SU-DHL-6 (cell line): Measurements from ENCODE around the gene HLA-A.

Experiments
- H2AFZ ChIP-seq: fragments of 200-600 bp; sonication (generic); 2 replicates; pipeline ENCODE4 v1.6.1; 2014; ENCODE audit warnings: low read depth, mild to moderate bottlenecking, moderate library complexity, mixed read lengths, antibody characterized with exemption, low read length; ENCODE audit not compliant: severe bottlenecking
- H3F3A ChIP-seq: fragments of 200-600 bp; shearing (Covaris generic); 2 replicates; pipeline ENCODE4 v1.6.0; 2016; ENCODE audit warnings: antibody characterized with exemption, mild to moderate bottlenecking; ENCODE audit not compliant: insufficient read depth
- H3K27ac ChIP-seq: fragments of 200-600 bp; sonication (generic); 2 replicates; pipeline ENCODE4 v1.5.1; 2016; ENCODE audit warnings: low read depth, mild to moderate bottlenecking, low read length, moderate library complexity, mixed read lengths
- H3K27me3 ChIP-seq: fragments of 200-600 bp; sonication (generic), shearing (Covaris generic); 2 replicates; pipeline ENCODE4 v1.6.0; 2014; ENCODE audit warnings: mild to moderate bottlenecking, low read length
- H3K36me3 ChIP-seq: fragments of 200-600 bp; sonication (generic); 2 replicates; pipeline ENCODE4 v1.6.1; 2014; ENCODE audit warnings: mild to moderate bottlenecking, low read length, mixed read lengths
- H3K4me2 ChIP-seq: fragments of 300-600, 200-600 bp; shearing (Covaris generic), sonication (generic); 2 replicates; pipeline ENCODE4 v1.6.0; 2014; ENCODE audit warnings: low read length, low read depth, mild to moderate bottlenecking; ENCODE audit not compliant: poor library complexity, severe bottlenecking
- H3K4me3 ChIP-seq: fragments of 200-600 bp; sonication (generic); 2 replicates; pipeline ENCODE4 v1.5.1; 2014; ENCODE audit warnings: antibody characterized with exemption, low read length, mild to moderate bottlenecking, mixed read lengths; ENCODE audit not compliant: insufficient read depth, poor library complexity, severe bottlenecking
- H3K79me2 ChIP-seq: fragments of 200-600 bp; sonication (generic); 2 replicates; pipeline ENCODE4 v1.6.1; 2014; ENCODE audit warnings: mild to moderate bottlenecking, low read length, moderate library complexity; ENCODE audit not compliant: insufficient read depth
- H3K9ac ChIP-seq: fragments of 200-600 bp; sonication (generic); 2 replicates; pipeline ENCODE4 v1.7.0; 2014; ENCODE audit warnings: mild to moderate bottlenecking, low read length
- H3K9me2 ChIP-seq: fragments of 200-600 bp; sonication (generic); replicated peaks from 2 replicates; pipeline ENCODE4 v1.6.1; 2014; ENCODE audit warnings: low read length; ENCODE audit not compliant: insufficient read depth
- H3K9me3 ChIP-seq: fragments of 200-600 bp; sonication (generic); 2 replicates; pipeline ENCODE4 v1.6.1; 2014; ENCODE audit warnings: low read length, mixed read lengths; ENCODE audit not compliant: insufficient read depth
- H4K20me1 ChIP-seq: fragments of 200-600 bp; sonication (generic); 2 replicates; pipeline ENCODE4 v1.6.1; 2014; ENCODE audit warnings: low read depth, mild to moderate bottlenecking, antibody characterized with exemption, low read length, moderate library complexity, mixed read lengths
- EZH2phosphoT487 ChIP-seq: fragments of 200-600 bp; sonication (generic), shearing (Covaris generic); conservative IDR thresholded peaks from 2 replicates; pipeline ENCODE4 v1.6.1; 2018; ENCODE audit warnings: mild to moderate bottlenecking, antibody characterized with exemption, low read length, moderate library complexity, mixed read lengths
- TF ChIP-seq, protein P1 (sequence below): fragments of 200-600 bp; sonication (generic); IDR thresholded peaks from one replicate; pipeline ENCODE4 v1.5.1; 2017; ENCODE audit warnings: antibody characterized with exemption, mild to moderate bottlenecking, low read length, moderate library complexity; ENCODE audit not compliant: insufficient read depth, poor library complexity, severe bottlenecking

Gene HLA-A

GRCh38 chr6:29941016-29941415, 1.3 kb upstream of the HLA-A start:
- no peak overlapping the region for H2AFZ ChIP-seq

DNA sequence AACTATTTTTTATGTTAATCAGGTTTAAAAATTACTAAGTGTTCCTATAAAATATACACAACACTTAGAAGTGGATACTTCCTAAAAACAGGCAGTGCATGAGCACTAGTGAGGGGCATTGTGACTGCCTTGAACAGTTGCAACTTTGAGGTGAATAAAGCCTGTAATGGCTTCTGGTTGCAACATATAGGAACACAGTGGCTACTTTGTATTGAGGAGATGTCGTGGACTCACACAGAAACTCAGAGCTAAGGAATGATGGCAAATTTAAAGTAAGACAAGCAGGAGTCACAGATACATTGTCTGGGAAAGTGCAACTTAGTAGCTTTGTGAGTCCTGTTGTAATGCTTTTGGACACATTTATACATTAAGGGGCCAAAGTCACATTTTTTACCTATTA, 861 bp upstream of the HLA-A start:
- Histone ChIP-seq H3K36me3 (no peaks in the 10 kb centered on the region; the same call in 1 of the 2 replicates), H4K20me1 (no peaks in the 10 kb centered on the region), H3K4me3 (peak overlapping the region; percentile 66), H3K27ac (no peak overlapping the region), H3K9ac (peak overlapping the region; percentile 74), H2AFZ (peak overlapping the region; percentile 99), H3K4me2 (peak overlapping the region; percentile 92), H3F3A (no peaks in the 10 kb centered on the region), H3K27me3 (no peaks in the 10 kb centered on the region), H3K79me2 (no peaks in the 10 kb centered on the region), H3K9me3 (no peaks in the 10 kb centered on the region), H3K9me2 (no peaks in the 10 kb centered on the region)
- no peak for TF ChIP-seq EZH2phosphoT487
- TF ChIP-seq, protein P1, sequence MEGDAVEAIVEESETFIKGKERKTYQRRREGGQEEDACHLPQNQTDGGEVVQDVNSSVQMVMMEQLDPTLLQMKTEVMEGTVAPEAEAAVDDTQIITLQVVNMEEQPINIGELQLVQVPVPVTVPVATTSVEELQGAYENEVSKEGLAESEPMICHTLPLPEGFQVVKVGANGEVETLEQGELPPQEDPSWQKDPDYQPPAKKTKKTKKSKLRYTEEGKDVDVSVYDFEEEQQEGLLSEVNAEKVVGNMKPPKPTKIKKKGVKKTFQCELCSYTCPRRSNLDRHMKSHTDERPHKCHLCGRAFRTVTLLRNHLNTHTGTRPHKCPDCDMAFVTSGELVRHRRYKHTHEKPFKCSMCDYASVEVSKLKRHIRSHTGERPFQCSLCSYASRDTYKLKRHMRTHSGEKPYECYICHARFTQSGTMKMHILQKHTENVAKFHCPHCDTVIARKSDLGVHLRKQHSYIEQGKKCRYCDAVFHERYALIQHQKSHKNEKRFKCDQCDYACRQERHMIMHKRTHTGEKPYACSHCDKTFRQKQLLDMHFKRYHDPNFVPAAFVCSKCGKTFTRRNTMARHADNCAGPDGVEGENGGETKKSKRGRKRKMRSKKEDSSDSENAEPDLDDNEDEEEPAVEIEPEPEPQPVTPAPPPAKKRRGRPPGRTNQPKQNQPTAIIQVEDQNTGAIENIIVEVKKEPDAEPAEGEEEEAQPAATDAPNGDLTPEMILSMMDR: no peak

More at GRCh38 chr6:29941016-29941415, 1.3 kb upstream of the HLA-A start:
- Histone ChIP-seq H4K20me1 (no peaks in the 10 kb centered on the region), H3K27me3 (no peaks in the 10 kb centered on the region), H3K9ac (no peak overlapping the region), H3K36me3 (no peaks in the 10 kb centered on the region; the same call in 1 of the 2 replicates), H3K4me2 (no peak overlapping the region), H3K9me2 (no peaks in the 10 kb centered on the region), H3K27ac (no peak overlapping the region), H3F3A (no peaks in the 10 kb centered on the region), H3K4me3 (no peak overlapping the region), H3K79me2 (no peaks in the 10 kb centered on the region), H3K9me3 (no peaks in the 10 kb centered on the region)
- no peak for TF ChIP-seq EZH2phosphoT487
- TF ChIP-seq, protein P1: no peak

DNA sequence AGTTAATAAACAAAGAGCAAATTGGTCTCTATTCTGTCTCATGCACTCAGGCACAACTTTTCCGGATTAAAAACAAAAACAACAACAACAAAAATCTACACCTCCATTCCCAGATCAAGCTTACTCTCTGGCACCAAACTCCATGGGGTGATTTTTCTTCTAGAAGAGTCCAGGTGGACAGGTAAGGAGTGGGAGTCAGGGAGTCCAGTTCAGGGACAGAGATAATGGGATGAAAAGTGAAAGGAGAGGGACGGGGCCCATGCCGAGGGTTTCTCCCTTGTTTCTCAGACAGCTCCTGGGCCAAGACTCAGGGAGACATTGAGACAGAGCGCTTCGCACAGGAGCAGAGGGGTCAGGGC, 437 bp upstream of the HLA-A start:
- Histone ChIP-seq H3K9me2 (no peaks in the 10 kb centered on the region), H3K27me3 (no peaks in the 10 kb centered on the region), H3K9me3 (no peaks in the 10 kb centered on the region), H3K79me2 (no peaks in the 10 kb centered on the region), H4K20me1 (no peaks in the 10 kb centered on the region), H3K9ac (peak overlapping the region; percentile 74), H3K4me2 (peak overlapping the region; percentile 92), H3F3A (no peaks in the 10 kb centered on the region), H3K27ac (peak overlapping the region; percentile 22; the same call in 1 of the 2 replicates), H2AFZ (peak overlapping the region; percentile 99), H3K36me3 (no peaks in the 10 kb centered on the region; the same call in 1 of the 2 replicates), H3K4me3 (peak overlapping the region; percentile 66)
- TF ChIP-seq EZH2phosphoT487: no peak
- TF ChIP-seq, protein P1: no peak
